ENCODE data around the gene TRIM41. TPM values are rescaled to one million over a fixed set of nuclear protein-coding genes. Genes with fewer than 3 reads are reported as not detected.
A peak's percentile ranks its signal among the peaks of the same experiment; 100 is the strongest.

Gene TRIM41
- total and polyA plus RNA-seq, 2 of the 13 experiments (the other 11 are each of a cell fraction or from before 2014, with no cell fraction given): 10.2 to 16.7 TPM

DNA sequence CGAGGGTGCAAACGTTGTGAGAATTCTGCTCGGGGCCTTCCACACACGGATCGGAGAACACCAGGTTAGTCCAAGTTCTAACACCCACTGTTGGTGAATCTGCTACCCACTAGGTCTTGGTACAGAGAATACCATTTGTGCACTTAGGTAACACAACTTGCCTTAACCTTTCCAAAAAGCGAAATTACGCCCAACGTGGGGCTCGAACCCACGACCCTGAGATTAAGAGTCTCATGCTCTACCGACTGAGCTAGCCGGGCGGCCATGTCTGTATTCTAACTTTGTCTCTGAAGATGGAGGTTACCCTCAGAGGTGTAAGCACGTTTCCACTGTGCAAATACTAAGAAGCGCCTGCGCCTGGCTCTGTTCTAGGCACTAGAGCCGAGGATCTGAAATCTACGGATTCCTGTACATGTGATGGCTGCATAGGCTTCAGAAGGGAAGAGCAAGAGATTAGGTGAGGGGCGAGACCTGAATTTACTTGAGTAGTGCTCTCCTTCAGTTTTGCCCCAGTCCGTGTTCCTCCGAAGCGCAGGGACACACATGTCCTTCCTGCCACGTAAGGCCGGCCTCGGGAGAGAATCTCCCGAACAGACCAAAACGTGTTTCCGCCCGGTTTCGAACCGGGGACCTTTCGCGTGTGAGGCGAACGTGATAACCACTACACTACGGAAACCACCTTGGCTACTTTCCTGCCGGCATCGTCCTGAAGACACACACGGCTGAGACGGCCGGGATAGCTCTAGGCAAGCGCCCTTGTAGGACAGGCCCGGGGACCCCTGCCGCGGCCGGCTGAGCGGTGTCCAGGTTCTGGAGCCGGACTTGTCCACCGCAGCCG, 1.1 kb upstream of the TRIM41 start (continued):
- TF ChIP-seq PAXIP1 (CRISPR knock-in tag; conservative IDR thresholded peaks at IDR 0.05) (peak; percentile 51), ZNF557 (CRISPR knock-in tag; IDR thresholded peaks at IDR 0.05) (no peak), MTF2 (CRISPR knock-in tag; IDR thresholded peaks at IDR 0.05; ENCODE audit: borderline replicate concordance) (no peak), TCF12 (IDR thresholded peaks at IDR 0.05) (no peak), TCF12 (CRISPR knock-in tag; IDR thresholded peaks at IDR 0.05) (peak; percentile 39; the same call in 1 of the 2 replicates), DNMT3B (CRISPR knock-in tag; conservative IDR thresholded peaks at IDR 0.05) (peak; percentile 47), SMAD3 (CRISPR knock-in tag; IDR thresholded peaks at IDR 0.05) (peak; percentile 91), ZNF556 (CRISPR knock-in tag; IDR thresholded peaks at IDR 0.05; ENCODE audit: borderline replicate concordance) (peak; percentile 89; the same call in 1 of the 2 replicates), ARNT2 (CRISPR knock-in tag; IDR thresholded peaks at IDR 0.05; ENCODE audit: low read depth) (peak; percentile 74; the same call in 1 of the 2 replicates), TBL1XR1 (IDR thresholded peaks at IDR 0.05; ENCODE audit: borderline replicate concordance, low read length, partially characterized antibody) (peak; percentile 45), ZFY (CRISPR knock-in tag; IDR thresholded peaks at IDR 0.05) (peak; percentile 80), ZNF232 (CRISPR knock-in tag; IDR thresholded peaks at IDR 0.05; ENCODE audit: borderline replicate concordance) (0 out of 2 replicates have a peak, but pooled peaks have one; percentile 48), ZNF607 (CRISPR knock-in tag; IDR thresholded peaks at IDR 0.05; ENCODE audit: borderline replicate concordance) (peak; percentile 56), NR2C2 (CRISPR knock-in tag; IDR thresholded peaks at IDR 0.05; ENCODE audit: borderline replicate concordance) (0 out of 2 replicates have a peak, but pooled peaks have one; percentile 31), ZMYM4 (CRISPR knock-in tag; IDR thresholded peaks at IDR 0.05) (peak; percentile 72), TBX3 (IDR thresholded peaks at IDR 0.05; ENCODE audit: borderline replicate concordance) (peak; percentile 49; the same call in 1 of the 2 replicates), ZNF776 (CRISPR knock-in tag; IDR thresholded peaks at IDR 0.05) (peak; percentile 56; the same call in 1 of the 2 replicates), ZNF883 (CRISPR knock-in tag; IDR thresholded peaks at IDR 0.05; ENCODE audit: not compliant biosample characterization) (peak; percentile 86), TEAD3 (CRISPR knock-in tag; optimal IDR thresholded peaks at IDR 0.05; ENCODE audit: borderline replicate concordance) (peak; percentile 8), PHF20 (CRISPR knock-in tag; IDR thresholded peaks at IDR 0.05) (peak; percentile 29; the same call in 1 of the 2 replicates), ZNF572 (CRISPR knock-in tag; IDR thresholded peaks at IDR 0.05) (0 out of 2 replicates have a peak, but pooled peaks have one; percentile 50), ZNF670 (CRISPR knock-in tag; IDR thresholded peaks at IDR 0.05; ENCODE audit: borderline replicate concordance) (peak; percentile 35; the same call in 1 of the 2 replicates), MIER2 (CRISPR knock-in tag; IDR thresholded peaks at IDR 0.05) (peak; percentile 20; the same call in 1 of the 2 replicates), ZSCAN20 (CRISPR knock-in tag; IDR thresholded peaks at IDR 0.05; ENCODE audit: borderline replicate concordance) (0 out of 2 replicates have a peak, but pooled peaks have one; percentile 82)
- TF ChIP-seq, protein P1, sequence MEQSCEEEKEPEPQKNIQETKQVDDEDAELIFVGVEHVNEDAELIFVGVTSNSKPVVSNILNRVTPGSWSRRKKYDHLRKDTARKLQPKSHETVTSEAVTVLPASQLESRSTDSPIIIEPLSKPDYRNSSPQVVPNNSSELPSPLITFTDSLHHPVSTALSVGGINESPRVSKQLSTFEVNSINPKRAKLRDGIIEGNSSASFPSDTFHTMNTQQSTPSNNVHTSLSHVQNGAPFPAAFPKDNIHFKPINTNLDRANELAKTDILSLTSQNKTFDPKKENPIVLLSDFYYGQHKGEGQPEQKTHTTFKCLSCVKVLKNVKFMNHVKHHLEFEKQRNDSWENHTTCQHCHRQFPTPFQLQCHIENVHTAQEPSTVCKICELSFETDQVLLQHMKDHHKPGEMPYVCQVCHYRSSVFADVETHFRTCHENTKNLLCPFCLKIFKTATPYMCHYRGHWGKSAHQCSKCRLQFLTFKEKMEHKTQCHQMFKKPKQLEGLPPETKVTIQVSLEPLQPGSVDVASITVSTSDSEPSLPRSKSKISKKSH (CRISPR knock-in tag; IDR thresholded peaks at IDR 0.05; ENCODE audit: borderline replicate concordance): peak; percentile 50; the same call in 1 of the 2 replicates
